HTR-8/SVneo (cell line): ENCODE results near the gene KIF1A.

Experiments used
- DNase-seq: peaks from one replicate; pipeline ENCODE4 v3.0.0; 2011; ENCODE audit warnings: low spot score, mixed read lengths; ENCODE audit not compliant: insufficient read length
- FAIRE-seq: peaks from 2 replicates; lab custom pipeline; 2011; peaks lifted over from hg19 to GRCh38; lab: Jason Lieb, UNC

KIF1A gene

DNA sequence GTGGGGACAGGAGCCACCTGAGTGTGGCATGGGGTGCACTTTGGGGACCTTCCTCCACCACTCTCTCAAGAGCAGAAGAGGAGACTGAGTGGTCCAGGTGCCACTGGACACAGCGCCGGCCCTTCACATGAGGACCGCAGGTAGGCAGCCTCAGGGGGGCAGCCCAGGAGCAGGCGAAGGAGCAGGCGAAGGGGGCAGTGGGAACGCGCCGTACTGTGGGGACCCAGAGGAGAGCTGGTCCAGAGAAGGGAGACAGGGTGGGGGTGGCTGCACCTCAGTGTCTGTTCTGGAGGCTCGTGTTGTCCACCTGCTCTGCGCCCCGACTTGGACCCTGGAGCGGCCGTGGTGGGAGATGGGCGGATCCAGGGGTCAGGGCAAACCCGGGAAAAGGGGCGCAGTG lies 73.3 kb downstream of the KIF1A start:
- DNase-seq (no peak), FAIRE-seq (no peak)

DNA sequence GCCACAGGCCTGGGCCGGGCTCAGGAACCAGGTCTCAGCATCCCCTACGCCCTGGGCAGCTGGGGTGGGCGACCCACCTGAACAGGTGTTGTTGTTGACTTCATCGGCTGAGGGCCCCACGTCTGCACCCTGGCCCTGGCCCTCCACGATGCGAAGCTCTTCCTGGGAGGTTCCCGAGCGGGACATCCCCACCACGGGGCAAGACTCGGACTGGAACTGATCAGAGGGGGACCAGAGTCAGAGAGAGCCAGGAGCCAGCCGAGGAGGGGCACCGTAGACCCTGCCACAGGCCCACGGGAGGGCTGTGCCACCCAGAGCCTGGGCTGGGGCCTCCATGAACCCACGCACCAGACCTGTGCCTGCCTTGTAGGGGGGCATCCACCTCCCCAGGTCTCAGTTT lies 74.1 kb downstream of the KIF1A start:
- no peak for FAIRE-seq
- no peak for DNase-seq

- FAIRE-seq: no peak
- DNase-seq: no peak
Observed at GRCh38 chr2:240745456-240745855, 74.6 kb downstream of the KIF1A start.

DNA sequence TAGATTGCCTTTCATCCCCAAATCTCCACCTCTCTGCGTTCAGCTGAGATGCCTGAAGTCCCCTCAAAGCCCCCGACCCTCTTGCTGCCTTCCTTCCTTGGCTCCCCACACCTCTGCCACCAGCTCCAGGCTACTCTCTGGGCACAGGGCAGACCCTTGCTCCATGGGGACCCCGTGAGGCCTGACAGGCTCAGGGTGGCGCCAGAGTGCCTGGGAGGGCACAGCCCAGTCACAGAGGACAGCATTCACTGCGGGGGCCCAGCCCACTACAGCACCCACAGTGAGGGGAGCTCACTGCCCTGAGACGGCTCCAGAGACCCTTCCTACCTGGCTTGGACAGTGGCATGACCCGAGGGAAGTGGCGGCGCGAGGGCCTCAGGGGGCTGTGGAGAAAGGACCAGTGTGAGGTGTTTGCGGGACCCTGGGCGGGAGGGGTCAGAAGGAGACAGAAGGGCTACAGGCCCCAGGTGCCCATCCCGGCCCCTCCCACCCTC lies 77.4 kb downstream of the KIF1A start:
- FAIRE-seq: no peak

GRCh38 chr2:240741091-240741490 lies 78.9 kb downstream of the KIF1A start:
- FAIRE-seq: no peak
- DNase-seq: no peak

More for the DNA sequence above, 77.4 kb downstream of the KIF1A start:
- DNase-seq: no peak

DNA sequence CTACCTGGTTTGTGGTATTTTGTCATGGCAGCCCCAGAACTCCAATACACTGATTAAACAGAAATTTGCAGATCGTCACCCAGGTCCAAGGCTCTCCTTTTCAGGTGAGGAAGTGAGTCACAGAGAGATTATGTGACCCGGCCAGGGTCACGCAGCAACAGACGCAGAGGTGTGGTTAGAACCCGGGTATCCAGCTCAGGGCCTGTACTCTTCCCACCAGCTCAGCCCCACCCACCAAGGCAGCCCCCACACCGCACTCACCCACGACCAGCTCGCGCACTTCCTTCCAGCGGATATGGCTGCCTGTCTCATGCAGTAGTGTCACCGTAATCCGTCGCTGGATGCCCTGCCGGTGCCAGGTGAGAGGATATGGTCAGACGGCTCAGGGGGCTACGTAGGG lies 80.2 kb downstream of the KIF1A start:
- DNase-seq (no peak), FAIRE-seq (no peak)

- DNase-seq: no peak
- no peak for FAIRE-seq
Observed at GRCh38 chr2:240737958-240738357, 82.1 kb downstream of the KIF1A start.

- FAIRE-seq: no peak
- no peak for DNase-seq
Observed at GRCh38 chr2:240737512-240737911, 82.5 kb downstream of the KIF1A start.

DNA sequence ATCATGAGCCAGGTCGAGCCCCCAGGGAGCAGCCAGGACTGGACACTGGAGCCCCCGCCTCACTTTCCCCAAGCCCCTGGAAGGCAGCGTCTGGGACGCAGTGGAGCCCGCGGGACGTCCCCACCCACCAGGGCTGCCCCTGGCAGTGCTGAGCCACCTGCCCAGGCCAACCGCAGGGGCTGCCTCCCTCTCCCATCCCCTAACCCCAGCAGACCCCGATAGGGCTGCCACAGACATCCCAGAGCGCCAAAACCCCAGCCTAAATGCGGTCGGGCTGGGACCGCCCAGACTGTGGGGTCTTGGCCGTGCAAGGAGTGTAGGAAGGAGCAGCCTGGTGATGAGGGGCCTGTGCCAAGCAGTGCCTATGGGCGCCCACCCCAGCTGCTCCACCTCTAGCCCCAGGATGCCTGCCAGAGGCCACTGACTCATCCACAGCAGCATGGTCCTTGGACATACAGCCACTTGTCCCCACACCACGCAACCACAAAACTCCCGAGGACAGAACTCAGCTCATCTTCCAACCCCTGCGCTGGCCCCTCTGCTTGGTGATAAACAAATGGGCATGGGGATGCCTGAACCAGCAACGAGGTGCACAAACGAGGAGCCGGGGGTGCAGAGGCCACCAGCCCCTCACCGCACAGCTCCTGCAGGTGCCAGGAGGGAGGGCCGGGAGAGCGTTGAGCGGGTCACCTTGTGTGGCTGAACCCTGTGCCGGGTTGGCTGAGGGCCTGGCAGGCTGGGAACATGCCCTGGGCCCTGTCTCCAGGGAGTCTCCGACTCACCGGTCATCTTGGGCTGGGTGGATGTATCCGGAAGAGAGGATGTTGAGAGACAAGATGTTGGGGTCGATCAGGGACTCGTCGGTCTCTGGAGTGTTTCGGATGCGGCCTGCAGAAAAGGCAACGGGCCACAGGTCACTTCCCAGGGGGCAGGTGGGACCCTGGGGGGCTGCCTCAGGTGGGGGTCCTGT lies 83.5 kb downstream of the KIF1A start:
- no peak for DNase-seq
- FAIRE-seq: no peak

- FAIRE-seq (no peak), DNase-seq (no peak)
Observed at GRCh38 chr2:240735476-240735875, 84.5 kb downstream of the KIF1A start.

GRCh38 chr2:240734756-240735155 lies 85.3 kb downstream of the KIF1A start:
- no peak for DNase-seq
- no peak for FAIRE-seq

- DNase-seq (no peak), FAIRE-seq (no peak)
Observed at GRCh38 chr2:240733803-240734495, 86.1 kb downstream of the KIF1A start.

- DNase-seq (no peak), FAIRE-seq (no peak)
Observed at GRCh38 chr2:240732911-240733622, 87.0 kb downstream of the KIF1A start.

DNA sequence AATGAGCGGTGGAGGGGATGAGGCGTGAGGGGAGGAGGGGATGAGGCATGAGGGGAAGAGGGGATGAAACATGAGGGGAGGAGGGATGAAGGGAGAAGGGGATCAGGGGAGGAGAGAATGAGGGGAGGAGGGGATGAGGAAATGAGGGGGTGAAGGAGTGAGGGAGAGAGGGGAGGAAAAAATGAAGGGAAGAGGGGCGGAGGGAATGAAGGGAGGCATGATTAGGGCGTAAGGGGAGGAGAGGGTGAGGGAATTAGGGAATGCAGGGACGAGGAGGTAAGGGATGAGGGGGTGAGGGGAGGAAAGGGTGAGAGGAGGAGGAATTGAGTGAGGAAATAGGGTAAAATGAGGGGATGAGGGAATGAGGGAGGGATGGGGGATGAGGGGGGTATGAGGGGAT lies 87.8 kb downstream of the KIF1A start:
- no peak for FAIRE-seq
- DNase-seq: no peak

GRCh38 chr2:240731178-240731545 lies 88.9 kb downstream of the KIF1A start:
- DNase-seq (no peak), FAIRE-seq (no peak)

DNA sequence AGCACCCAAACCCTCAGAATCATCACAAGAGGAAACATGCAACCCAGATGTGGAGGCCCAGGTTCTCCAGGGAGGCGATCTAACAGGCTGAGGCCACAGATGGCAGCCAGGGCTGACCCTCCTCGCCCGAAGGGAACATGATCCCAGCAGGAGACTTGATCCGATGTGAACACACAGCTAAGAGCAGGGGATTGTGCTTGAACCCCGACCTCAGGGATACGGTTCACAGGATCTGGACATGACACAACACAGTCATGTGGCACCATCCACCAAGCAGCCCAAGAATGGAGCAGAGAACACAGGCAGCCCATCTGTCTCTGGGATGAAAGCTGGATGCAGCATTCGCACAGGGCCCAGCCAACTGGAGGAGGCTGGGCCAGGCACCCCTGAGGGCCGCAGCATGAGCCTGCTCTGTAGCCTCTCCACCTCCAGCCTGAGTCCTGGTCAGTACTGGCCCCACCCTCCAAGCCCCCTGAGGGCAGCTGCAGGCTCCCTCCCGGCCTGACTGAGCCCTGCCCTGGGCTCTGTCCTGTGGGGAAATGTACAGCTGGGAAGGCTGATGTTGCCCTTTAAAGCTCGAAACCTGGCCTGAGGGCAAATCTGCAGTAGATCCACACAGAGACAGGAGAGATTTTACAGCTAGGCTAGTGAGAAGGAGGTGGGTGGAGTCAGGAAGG lies 89.4 kb downstream of the KIF1A start:
- FAIRE-seq (no peak), DNase-seq (no peak)

DNA sequence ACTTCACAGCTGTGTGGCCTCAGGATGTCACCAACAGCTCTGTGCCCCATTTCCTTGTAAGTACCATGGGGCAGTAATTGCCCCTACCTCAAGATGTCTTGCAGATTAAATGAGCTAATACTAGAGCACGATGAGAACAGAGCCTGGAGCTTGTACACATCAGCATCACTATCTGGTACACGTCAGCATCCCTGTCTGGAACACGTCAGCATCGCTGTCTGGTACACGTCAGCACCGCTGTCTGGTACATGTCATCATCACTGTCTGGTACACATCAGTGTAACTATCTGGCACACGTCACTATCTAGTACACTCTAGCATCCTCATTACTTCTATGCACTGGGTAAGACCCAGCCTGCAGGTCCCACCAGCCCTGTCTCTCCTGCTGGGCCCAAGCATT lies 91.2 kb downstream of the KIF1A start:
- FAIRE-seq: no peak
- no peak for DNase-seq

DNA sequence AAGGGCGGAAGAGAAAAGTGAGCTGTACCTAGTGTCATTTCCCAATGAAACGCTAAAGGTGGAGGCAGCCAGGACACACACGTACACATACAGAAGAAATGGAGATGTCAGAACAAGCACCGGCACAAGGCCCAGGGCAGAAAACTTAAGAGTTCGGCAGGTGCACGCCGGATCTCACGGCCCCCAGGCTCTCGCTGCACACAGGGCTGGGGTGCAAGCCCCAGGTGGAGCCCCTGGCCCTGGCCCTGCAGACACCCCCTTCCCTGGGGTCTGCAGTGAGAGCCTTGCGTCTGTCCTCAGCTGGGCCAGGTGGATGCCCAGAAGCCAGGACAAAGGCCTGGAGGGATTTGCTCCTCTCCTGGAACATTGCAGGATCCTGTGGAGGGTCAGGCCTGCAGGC lies 91.7 kb downstream of the KIF1A start:
- no peak for DNase-seq
- FAIRE-seq: no peak

GRCh38 chr2:240727913-240728312 lies 92.1 kb downstream of the KIF1A start:
- DNase-seq (no peak), FAIRE-seq (no peak)

- no peak for FAIRE-seq
- no peak for DNase-seq
Observed at GRCh38 chr2:240727439-240727838, 92.6 kb downstream of the KIF1A start.
